Measurements from ENCODE around the gene SLCO2B1.

DNA sequence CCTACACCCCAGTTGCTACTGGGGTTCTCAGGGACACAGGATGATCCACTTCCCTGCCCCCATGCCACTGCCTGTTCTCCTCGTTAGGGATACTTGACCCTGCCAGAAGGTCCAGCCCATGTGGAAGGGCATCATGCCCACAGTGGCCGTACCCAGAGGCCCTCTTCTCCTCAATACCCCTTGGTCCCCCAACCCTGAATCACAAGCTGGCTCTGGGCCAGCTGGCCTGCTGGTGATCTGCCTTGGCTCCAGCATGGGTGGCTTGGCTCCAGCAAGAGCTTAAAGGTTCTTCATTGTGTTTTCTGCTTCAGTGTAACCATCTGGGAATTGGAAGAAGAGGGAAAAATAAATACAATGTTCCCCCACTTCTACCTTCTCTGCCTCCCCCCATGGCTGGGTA is 78.6 kb downstream of the SLCO2B1 start:
- TF ChIP-seq, protein P1, sequence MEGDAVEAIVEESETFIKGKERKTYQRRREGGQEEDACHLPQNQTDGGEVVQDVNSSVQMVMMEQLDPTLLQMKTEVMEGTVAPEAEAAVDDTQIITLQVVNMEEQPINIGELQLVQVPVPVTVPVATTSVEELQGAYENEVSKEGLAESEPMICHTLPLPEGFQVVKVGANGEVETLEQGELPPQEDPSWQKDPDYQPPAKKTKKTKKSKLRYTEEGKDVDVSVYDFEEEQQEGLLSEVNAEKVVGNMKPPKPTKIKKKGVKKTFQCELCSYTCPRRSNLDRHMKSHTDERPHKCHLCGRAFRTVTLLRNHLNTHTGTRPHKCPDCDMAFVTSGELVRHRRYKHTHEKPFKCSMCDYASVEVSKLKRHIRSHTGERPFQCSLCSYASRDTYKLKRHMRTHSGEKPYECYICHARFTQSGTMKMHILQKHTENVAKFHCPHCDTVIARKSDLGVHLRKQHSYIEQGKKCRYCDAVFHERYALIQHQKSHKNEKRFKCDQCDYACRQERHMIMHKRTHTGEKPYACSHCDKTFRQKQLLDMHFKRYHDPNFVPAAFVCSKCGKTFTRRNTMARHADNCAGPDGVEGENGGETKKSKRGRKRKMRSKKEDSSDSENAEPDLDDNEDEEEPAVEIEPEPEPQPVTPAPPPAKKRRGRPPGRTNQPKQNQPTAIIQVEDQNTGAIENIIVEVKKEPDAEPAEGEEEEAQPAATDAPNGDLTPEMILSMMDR (IDR thresholded peaks at IDR 0.05; ENCODE audit: borderline replicate concordance, extremely low read depth, low read length, poor library complexity, severe bottlenecking), result no peak
- no peak for TF ChIP-seq EZH2 (IDR thresholded peaks at IDR 0.05; ENCODE audit: borderline replicate concordance, low read depth, low read length, severe bottlenecking)
